Embryonic facial prominence (tissue), 1 donor: ENCODE data around the gene HSD17B7.
"Not testable (repeated sequence)": the region's sequence is repeated elsewhere in the genome, so short reads cannot be mapped to it uniquely, and the experiment has no call there.

ENCODE experiments used
- DNase-seq: peaks from one replicate; pipeline ENCODE4 v3.0.0-alpha.2; 2016; ENCODE audit errors: extremely low spot score

HSD17B7 gene

DNA sequence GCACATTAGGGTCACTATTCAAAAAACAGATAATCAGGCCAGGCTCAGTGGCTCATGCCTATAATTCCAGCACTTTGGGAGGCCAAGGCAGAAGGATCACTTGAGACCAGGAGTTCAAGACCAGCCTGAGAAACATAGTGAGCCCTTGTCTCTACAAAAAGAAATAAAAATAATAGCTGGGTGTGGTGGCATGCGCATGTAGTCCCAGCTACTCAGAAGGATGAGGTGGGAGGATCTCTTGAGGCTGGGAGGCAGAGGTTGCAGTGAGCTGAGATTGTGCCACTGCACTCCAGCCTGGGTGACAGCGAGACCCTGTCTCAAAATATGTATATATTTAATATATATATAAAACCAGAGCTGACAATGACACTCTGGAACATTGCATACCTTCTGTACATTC is 21.9 kb downstream of the HSD17B7 start:
- not testable (repeated sequence) for DNase-seq

DNA sequence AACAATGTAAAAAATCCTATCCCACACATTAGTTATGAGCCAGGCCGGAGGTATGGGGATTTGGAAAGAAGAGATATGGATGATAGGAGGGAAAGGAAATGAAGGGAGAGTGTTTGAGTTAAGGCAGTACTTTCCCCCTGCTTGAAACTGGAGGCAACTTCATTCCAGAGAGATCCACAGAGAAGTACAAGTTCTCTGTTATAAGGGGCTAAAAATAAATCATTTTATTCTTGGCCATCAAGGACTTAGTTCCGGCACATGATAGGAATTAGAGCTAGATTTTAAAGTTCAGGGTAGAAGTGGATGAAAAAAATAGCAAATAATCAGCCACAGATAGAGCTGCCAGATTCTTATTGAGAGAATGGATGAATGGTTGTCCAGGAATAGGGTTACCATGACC is 27.6 kb downstream of the HSD17B7 start:
- not testable (repeated sequence) for DNase-seq

DNA sequence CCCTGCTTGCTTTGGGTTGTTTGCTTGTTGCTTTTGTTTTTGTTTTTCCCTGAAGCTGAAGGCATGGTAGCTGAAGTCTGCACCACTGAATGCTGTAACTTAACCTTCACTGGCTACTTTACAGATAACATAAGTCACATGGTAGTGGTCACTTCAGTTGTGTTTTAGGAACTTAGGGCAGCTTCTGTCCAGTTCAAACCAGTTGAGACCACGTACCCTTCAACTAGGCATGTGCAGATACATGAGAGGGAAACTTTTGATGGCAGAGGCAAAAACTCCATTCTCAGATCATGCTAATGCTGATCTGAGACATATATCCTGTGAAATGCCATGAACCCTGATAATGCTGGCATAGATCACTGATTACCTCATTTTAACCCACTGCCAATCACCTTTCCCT is 28.2 kb downstream of the HSD17B7 start:
- DNase-seq, result not testable (repeated sequence)

DNA sequence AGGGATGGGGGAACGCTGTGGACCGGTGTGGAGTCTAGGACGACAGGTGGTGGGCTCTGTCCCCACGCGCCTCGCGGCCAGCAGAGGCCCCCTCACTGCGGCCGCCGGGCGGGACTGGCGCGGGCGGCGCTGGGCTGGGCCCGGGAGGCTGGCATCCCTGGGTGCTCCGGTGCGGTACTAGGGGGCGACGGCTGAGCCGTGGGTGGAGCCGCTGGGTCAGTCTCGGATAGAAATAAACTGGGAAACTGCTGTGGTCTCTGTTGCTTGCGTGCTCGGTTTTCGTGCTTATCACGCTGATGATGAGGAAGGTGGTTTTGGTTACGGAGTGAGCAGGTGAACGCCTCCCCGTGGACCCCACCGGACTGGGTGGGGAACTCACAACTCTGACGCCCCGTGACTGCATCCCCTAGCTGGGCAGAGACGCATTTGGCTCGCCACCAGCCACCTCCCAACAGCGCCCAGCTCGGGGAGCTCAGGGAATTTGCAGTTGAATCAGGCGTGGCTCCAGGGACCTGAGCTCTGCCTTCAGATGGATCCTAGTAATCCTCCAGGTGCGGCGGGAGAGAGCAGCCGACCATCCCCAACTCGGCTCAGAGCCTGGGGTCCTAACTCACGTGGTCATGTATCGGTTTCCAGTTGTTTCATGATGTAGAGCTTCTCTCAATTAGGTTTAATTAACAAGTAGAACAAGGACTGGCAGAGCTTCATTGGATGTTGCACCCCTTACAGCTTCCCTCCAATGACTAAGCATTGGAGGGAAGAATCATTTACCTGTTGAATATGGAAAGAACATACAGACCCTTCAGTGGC is 32.1 kb downstream of the HSD17B7 start:
- no peak for DNase-seq

DNA sequence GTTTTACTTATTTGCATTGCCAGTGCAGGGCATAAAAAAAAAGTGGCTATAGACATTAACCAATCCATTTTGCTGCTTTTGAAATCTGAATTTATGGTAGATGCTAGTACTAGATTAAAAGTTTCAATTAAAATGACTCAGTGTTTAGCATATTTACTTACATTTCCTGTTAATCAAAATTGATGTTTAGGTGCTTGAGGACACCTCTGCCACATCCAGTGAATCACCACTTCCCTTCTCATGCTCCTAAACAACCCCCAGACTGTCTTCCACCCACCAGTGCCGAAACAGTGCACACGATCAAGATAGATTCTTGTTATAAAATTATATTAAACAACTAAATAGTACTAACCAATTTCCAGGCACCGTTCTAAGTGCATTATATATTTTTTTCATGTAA is 32.7 kb downstream of the HSD17B7 start:
- DNase-seq, result no peak

DNA sequence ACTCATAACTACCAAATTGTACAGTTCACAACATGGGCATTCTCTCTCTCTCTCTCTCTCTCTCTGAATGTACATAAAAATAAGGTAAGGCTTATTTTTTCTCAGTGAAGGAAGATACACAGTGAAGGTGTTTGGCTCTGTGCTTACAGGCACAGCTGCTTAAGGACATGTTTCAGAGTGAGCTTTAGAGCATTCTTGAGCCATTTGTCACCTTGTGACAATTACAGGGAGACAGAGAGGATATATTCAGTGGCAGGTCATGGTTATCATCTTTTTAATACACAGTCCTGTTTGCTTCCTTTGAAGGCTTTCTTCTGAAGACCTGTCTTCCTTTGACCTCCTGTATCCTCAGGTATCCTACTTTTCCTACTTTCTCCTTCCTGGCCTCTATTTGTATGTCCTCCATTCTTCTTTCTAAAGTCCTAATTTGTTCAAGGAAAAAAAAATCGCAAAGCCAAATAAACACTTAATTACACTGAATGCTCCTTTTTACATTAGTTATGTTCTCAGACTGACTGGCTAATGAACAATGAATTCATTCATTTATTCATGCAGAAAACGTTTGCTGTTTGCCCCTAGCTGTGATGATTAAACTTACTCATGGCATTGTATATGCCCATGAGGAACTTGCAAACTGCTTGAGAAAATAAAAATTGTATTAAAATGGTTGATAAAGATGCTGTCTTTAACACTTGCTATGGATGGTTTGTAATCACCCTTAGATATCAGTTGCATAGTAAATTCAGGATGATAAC is 33.4 kb downstream of the HSD17B7 start:
- no peak for DNase-seq

DNA sequence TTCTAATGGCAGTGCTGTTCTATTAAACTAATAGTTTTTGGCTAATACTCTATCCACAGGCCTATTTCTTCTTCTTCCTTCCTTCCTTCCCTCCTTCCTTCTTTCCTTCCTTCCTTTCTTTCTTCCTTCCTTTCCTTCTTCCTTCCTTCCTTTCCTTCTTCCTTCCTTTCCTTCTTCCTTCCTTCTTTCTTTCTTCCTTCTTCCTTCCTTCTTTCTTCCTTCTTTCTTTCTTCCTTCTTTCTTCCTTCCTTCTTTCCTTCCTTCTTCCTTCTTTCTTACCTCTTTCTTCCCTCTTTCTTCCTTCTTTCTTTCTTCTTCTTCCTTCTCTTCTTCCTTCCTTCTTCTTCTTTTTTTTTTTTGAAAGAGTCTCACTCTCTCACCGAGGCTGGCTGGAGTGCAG is 38.8 kb downstream of the HSD17B7 start:
- DNase-seq, result no peak

DNA sequence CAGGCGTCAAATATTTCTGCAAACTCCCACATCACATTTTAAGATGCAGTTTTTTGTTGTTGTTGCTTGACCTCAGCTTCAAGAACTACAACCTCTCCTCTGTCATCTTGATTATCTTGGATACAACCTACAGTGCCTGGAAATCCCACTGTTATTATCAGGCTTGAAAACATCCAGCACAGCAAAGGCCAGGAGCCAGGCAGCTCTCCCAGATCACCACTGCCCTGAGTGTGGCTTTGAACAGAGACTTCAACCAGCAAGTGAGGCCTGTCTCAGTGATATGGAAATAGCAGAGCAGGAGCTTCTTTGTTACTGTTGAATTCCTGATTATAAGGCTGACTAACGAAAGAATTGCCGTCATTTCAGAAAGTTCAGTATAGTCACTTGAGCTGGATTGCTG is 42.0 kb downstream of the HSD17B7 start:
- DNase-seq, result no peak

DNA sequence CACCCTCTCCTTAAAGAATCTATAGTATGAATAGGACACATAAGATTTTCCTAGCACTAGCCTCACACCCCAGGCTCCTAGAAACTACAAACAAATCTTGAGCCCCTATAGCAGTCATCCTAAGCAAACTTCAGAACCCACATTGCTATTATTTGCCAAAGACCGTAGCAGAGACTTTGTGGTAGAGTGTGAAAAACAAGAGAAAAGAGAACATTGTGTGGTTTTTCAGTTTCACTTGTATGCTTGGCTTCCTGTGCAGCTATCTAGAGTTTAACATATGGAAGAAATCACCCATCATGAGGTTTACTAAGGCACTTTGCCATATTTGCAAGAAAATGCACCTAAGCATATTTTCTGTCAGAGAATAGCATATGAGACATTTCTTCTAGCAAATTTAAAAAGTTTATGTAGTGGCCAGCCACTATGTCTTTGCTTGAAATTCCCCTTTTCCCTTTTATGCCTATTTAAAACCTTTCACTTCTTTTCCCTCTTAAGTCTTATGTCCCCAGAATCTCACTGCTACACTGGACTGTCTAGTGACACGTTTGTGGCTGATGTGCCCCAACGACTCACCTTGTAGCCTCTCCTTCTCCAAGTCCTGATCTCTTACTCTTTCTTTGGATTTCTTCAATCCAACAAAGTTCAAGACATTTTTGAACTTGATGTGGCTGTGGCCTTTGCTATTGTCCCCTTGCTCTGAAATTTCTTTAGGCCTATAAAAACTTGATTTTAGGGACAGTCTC is 44.8 kb downstream of the HSD17B7 start:
- DNase-seq, result no peak

DNA sequence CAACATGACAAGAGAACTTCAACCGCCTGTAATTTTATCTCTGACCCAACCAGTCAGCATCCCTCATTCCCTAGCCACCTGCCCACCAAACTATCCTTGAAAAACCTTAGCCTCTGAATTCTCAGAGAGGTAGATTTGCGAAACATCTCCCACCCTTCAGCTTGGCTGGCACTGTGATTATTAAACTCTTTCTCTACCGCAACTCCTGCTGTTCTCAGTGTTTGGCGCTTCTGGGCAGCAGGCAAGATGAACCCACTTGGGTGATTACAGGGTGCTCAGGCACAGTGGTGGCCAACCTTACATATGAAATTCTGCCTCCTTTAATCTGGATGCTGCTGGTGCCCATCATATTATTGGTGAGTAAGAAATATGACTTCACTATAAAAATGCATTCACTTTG is 48.4 kb downstream of the HSD17B7 start:
- DNase-seq, result no peak

DNA sequence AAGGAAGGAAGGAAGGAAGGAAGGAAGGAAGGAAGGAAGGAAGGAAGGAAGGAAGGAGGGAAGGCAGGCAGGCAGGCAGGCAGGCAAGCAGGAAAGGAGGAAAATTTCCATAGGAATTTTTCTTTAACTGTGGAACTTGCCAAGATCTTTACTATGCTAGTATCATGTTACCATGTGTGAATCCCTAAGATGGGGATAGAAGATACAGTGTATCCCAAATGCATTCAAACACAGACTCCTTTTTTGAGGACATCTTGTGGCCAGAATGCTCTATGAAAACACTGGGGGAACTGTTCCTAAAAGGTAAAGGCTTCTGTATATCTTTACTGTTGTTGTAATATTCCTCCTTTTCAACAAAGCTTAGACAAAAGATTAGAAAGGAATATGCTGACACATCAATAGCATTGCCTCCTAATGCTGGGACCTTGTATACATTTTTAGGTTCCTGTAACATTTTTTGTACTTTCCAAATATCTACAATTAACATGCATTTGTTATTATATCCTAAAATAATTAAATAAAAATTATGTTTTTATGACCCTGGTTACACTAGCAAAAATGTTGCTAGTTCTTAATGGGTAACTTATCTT is 49.8 kb downstream of the HSD17B7 start:
- no peak for DNase-seq

DNA sequence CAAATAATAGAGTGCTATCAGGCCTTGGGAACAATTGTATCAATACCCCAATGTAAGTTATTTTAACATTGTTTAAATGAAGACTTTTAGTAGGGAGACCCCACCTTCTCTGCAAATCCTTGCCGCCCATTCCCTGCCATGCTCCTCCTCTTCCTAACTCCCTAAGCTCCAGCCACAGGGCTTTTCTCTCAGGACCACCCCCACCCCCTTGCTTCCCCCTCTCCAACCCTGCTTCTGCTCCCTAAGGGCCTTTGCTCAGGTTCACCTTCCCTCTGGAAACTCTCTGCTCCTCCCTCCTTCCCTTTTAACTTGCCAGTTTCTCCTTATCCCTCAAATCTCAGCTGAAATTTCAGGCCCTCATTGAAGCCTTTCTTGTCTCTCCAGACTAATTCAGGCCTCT is 53.7 kb downstream of the HSD17B7 start:
- no peak for DNase-seq

DNA sequence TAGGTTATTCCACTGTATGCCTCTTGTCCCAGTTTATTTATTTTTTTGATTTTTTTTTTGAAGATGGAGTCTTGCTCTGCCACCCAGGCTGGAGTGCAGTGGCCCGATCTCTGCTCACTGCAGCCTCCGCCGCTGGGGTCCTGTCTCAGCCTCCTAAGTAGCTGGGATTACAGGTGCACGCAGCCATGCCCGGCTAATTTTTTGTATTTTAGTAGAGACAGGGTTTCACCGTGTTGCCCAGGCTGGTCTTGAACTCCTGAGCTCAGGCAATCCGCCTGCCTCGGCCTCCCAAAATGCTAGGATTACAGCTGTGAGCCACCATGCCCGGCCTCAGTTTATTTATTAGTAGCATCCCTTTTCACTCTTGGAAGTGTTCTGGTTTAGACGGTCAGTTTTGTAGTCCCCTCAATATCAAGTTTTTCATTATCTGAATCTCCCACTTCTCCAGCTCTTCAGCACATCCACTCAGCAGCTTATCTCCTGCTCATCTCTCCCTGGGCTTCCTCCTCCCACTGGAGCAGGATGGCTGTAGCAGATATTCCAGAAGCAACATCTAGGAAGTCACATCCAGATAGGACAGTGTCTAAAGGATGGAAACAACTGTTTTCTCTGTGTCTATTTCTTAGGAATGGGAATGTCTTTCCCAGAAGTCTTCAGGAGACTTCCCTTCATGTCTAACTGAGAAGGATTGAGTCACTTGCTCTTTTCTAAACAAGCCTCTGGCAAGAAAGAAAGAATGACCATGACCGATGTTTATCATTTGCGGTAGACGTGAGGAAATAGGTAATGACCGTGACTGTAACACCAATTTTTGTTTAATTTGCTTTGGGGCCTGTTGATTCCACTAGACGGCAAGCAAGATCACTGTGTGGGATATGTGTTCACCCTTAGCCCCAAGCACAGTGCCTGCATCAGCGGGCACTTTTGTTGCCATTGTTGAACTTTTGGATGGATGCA is 56.0 kb downstream of the HSD17B7 start:
- no peak for DNase-seq

DNA sequence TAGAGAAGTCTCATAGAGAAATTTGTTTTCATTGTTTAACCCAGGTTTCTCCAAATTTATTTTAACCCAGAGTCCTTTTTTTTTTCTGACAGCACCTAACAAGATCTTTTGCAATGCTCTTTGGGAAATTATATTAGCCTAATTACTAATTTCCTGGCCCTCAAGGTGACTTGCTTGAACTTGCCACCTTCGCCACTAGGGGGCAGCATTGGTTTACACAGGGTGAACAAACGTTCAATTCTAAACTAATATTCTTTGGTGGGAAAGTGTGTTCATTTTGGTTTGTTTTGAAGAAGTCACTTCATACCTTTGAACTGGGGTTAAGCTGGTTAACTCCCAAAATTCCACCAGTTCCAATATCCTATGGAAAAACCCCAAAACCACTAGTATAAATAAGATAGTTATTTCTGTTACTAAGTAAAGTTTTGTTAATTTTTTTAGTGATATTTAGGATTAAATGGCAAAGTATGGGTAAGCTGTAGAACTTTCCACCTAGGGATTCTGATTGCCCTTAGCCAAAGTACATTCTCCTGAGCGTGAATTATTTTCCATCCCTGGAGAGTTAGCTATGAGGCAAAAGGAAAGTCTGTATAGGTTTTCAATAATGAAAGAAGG is 57.4 kb downstream of the HSD17B7 start:
- DNase-seq, result no peak

DNA sequence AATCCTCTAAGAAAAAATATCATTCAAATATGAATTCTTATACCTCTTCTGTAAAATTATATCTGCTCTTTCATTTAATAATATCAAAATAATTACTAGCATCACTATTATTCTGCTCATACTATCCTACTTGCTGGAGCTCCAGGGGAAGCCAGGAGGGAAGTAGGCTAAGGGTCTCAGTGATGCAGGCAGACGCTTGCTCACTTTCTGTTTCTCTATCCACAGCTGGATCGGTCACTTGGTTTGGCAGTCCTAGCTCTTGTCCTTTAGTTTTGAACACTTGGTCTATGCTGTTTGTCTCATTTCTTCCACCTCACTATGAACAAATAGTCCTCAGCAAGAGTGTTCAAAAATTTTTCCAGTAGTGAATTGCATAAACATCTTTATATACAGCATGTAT is 59.2 kb downstream of the HSD17B7 start:
- no peak for DNase-seq

DNA sequence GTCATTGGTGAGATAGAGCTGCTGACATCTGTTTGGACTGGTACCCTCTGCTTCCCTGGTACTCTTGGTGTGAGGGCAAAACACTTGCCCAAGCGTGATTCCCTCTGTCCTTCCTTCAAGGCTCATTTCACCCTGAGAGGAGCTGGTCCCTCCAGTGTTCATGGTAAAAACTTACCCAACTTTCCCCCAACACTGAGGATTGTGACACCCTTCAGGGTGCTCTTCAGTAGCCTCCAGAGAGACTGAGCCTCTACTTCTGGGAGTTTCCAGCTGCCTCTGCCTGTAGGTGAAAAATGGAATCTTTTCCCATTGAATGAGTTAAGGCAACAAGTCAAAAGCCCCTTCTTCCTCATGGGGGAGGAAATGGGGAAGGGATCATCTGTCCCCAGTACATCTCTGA is 60.8 kb downstream of the HSD17B7 start:
- DNase-seq, result no peak

DNA sequence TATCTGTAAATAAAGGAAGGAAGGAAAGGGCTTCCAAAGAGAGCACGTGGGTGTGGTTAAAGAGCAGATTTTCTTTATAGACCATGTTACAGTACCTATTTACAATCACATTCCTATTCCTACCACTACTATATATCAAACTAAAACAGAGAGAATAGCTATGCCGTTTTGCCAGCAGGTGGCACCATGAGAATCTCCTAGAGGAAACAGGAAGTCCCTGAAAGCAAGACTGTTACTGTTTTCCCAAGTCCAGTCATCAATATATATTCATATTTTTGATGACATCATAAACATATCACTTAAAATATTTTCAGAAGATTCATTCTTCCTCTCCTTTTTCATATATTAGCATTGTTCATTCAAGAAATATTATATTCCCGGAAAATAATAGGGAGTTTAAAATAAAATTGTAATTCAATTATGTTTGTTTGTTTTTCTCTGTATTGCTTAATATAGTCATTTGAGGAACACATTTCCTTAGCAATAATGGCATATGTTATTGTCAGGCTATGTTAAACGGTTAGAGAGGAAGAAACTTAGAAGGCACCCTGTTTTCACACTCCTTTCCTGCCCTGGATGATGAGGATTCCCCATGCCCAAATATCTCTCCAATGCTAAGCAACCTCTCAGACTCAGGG is 63.9 kb downstream of the HSD17B7 start:
- DNase-seq, result no peak

DNA sequence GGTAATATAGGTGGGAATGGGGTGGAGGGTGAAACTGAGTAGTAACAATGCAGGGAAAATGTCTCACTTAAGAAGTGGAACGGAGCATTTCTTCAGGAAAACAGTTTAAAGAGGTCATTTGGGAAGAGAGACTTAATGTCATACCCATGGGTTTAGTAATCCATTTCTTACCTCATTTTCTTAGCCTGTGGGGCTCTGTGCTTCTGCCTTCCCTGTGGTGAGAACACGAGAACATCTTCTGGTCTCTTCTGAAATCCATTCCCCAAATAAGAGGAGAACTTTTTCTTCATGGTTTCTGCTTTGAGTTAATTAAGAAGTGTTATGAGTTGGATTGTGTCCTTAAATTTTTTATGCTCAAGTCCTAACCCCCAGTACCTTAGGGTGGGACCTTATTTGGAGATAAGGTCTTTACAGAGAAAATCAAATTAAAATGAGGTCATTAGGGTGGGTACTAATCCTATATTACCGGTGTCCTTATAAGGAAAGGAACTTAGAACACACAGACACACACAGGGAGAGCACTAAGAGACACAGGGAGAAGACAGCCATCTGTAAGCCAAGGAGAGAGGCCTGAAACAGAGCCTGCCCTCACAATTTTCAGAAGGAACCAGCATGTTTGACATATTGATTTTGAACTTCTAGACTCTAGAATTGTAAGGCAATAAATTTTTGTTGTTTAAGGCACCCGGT is 65.1 kb downstream of the HSD17B7 start:
- DNase-seq, result no peak

DNA sequence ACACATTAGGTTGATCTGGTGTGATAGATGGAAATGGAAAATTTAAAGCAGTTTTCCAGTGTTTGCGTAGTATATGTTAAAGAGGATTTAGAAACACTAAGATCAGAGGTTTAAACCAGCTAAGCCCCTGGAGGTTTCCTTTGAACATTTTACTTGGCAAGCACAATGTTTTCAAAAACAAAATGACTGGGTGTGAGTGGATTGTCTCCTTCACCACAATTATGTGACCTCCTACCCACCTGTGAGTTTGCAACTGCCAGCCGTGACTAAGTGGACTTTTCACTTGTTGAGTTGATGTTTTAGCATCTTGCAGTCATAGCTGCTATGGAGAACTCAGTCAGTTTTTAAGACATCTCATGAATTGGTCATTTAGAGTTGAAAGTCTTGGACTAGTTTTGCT is 65.8 kb downstream of the HSD17B7 start:
- no peak for DNase-seq

DNA sequence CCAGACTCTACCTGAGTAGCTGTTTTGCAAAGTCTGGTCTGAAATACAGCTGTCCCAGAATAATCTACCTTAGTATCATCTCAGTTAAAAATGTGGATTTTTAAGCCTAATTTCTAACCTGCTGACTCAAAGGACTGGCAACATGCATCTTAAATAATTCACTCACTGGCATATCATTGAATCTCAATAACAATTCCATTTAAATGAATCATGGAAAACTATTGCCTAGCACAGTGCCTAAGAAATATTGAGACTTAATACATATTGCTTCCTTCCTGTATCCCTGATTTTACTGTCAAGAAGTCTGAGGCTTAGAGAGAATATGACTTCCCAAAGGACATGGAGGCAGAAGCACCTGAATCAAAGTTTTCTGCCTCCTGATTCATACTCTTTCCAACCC is 67.3 kb downstream of the HSD17B7 start:
- no peak for DNase-seq
